GM21515 (cell line): Measurements from ENCODE around the gene ADAM8.

Experiments used
- ATAC-seq: cut with Tn5 transposase; IDR thresholded peaks from one replicate; pipeline ENCODE4 v1.9.1; 2021; ENCODE audit not compliant: unreplicated experiment

Gene ADAM8

GRCh38 chr10:133282846-133283390, 6.2 kb upstream of the ADAM8 start:
- ATAC-seq = no peak

DNA sequence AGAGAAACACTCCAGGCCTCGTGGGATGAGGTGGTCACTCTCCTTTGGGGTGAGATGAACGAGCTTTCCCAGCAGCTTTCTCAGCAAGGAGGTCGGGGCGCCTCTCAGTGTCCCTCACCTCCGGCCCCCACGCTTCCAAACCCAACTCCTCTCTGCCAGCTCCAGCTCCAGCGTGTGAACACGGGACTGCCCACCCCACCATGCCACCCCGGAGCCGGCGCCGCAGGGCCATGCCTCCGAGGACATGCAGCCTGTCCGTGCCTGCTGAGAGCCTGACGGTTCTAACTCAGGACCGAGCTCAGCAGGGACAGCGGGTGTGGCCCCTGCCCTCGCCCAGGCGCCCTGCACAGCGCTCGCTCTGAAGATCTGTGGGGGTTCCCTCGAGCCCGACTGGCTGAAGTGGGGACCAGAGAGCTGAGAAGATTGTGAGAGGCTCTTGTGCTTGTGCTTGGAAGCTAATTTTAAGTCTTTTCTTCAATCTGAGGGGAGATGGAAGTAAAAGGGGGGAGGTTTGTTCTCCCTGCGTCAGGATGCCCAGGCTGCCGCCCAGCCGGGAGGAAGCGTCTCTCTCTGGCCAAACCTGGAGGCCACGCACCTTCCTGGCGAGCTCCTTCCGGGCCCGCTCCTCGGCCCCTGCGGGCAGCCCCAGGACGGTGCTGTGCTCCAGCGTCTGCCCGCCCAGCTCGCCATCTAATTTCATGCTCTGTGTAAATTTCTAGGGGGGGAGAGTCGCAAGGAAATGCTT, 5.1 kb upstream of the ADAM8 start:
- ATAC-seq = no peak

DNA sequence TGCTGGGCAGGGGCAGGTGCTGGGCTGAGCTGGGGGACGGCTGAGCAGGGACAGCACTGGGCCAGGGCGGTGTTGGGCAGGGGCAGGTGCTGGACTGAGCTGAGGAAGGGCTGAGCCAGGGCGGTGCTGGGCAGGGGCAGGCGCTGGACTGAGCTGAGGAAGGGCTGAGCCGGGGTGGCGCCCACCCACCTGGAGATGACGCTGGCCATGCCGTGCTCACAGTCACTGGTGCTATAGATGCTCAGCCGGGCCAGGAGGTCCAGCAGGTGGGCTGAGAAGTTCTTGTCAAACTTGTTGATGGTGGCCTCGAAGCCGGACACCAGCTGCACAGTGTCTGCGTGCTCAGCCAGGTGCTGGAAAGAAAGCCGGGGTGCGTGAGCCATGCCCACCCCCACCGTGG, 4.4 kb upstream of the ADAM8 start:
- ATAC-seq = no peak

GRCh38 chr10:133280391-133281059, 3.9 kb upstream of the ADAM8 start:
- ATAC-seq = no peak

DNA sequence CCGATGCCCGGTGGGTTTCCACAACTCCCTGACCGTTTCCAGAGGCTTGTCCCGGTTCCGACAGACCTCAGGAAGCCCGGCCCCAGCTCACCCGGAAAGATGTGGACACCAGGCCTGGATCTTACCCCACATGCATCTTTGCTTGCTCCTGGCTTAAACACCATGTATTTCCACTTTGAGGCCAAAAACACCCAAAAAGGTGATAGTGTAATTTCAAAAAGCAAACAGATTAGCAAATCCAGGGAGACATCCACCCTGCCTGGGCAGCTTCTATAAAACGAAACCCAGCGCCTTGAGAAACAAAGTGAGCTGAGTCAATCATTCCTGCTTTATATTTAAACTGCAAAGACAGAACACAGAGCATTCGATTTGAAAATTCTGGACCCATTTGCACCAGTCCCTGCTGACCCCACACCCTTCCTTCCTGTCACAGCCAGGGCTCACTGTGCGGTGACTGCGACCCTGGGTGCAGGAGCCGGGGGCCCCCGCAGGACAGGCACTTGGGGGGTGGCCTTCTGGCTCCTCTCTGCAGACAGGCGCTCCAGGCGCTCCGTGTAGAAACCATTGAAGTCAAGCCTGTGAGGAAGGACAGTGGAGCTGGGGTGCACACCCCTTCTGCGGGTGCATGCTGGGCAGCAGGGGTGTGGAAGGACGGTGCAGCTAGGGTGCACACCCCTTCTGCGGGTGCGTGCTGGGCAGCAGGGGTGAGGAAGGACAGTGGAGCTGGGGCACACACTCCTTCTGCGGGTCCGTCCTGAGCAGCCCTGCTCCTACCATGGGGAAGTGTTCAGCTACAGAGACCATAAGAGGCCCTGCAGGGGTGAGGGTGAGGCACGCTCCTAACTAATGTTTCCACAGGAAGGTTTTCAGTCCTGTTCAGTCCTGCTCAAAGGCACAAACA, 2.9 kb upstream of the ADAM8 start:
- ATAC-seq = no peak

DNA sequence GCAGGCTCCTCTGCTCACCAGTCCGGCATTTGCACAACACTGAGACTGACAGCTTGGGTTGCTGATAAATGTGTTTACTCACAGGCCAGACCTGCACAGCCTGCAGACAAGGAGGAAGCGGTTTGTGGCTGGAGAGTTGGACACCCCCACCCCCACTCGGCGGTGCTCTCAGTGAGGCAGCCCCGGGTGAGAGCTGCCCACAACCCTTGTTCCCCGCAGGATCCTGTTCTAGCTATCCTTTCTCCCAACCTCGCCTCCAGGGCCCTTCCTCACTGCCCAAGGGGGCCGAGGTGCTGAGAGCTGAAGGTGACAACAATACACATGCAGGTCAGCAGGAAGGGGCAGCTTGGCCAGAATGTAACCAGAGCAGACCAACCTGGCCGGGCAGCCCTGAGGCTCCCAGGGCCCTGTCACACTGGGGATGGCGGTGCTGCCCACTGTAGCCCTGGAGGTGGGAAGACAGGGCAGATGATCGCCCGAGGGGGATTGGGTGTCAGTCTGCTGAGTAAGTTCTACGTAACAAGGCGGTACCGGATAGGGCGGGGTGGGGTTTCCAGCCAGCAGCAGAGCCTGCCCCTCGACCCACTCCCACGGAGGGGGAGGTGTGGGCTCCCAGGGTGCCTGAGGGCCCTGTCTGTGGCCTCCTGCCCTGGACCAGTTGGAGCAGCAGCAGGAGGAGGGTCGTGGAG, 2.1 kb upstream of the ADAM8 start:
- peak; percentile 45 for ATAC-seq

DNA sequence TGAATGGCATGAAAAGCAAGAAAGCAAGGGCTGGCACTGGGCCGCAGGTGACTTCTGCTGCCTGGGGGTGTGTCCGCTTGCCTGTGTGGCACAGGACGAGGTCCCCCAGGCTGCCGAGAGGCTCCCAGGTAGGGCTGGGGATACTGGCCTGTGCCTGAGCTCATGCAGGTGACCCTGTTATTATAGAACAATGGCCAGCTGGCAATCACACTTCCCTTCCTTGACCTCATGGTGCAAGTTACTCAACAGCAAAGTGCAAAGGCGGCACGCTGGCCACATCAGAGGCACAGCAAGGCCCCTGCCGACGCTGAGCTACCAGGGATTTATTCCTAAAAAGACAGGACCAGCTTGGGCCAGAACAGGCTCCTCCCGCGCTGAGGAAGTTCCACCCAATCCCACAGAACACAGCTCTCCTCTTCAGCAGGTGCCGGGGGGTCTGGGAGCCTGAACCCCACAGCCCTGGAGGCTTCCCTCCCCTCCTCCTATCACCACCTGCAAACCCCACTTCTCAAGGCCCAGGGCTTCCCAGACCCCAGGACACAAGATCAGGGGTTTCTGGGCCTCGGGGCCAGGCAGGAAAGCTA, 1.4 kb upstream of the ADAM8 start:
- no peak for ATAC-seq

GRCh38 chr10:133277277-133277992, 767 bp upstream of the ADAM8 start:
- ATAC-seq = no peak

DNA sequence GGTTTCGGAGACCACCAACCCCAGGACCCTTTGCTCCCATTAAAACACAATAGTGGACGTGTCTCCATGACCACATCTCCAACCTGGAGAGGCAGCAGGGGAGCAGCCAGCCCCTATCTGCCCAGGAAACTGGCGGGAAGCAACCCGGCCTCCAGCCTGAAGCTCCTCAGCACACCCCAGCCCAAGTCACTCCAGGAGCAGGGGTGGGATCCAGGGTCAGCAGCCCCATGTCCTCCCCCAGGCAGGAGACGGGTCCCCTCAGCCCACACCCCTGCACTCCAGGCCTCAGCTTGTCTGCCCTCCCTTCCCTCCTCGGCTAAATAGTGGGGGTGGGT, 601 bp downstream of the ADAM8 start:
- no peak for ATAC-seq

GRCh38 chr10:133275684-133276092, 980 bp downstream of the ADAM8 start:
- ATAC-seq = peak; percentile 30

GRCh38 chr10:133274751-133275683, 1.7 kb downstream of the ADAM8 start:
- ATAC-seq = peak; percentile 46

DNA sequence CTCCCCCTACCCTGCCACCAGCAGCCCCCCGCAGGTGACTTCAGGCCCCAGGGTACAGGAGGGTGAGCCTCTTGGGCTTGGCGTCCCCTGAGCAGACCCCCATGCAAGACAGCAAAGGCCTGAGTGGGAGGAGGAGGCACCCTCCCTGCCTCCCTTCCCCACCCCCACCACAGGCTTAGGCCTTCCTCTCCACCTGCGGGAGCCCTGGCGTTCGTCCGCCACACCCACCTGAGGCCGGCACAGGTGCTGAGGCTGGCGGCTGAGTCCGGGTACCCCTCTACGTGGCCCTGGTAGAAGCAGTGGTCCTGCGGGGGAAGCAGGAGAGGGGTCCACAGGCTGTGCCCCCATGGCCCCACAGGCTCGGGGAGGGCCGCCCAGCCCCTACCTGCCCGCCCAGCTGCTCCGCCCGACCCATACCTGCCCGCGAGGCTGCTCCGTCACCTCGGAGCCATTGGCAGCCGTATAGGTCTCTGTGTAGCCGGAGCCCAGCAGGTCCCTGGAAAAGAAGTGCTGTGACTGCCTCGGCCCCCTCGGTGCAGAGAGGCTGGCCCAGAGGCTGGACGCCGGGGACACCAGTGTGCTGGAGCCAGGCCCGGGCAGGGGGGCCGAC, 3.0 kb downstream of the ADAM8 start:
- no peak for ATAC-seq

DNA sequence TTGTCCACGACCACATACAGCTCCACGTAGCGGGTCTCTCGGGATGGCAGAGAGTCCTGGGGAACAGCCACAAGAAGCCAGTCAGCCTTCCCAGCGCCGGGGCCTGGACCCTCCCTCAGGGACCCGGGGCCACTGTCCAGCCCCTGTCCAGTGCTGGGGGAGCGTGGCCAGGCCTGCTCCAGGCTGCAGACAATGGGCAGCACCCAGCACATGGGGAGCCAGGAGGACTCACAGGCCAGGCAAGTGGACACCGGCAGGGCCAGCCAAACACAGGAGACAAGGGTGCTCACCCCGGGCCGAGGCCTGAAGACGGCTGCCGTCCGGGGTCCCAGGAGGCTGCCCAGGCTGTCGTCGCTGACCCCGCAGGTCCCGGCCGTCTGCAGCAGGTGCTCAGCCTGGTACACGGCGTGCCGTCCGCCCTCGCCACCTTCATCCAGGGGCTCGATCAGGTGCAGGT, 3.7 kb downstream of the ADAM8 start:
- ATAC-seq = no peak

- no peak for ATAC-seq
Observed at GRCh38 chr10:133272301-133272963, 4.2 kb downstream of the ADAM8 start.

GRCh38 chr10:133271521-133272300, 5.0 kb downstream of the ADAM8 start:
- ATAC-seq = no peak

- ATAC-seq = no peak
Observed at GRCh38 chr10:133270773-133271297, 5.8 kb downstream of the ADAM8 start.

GRCh38 chr10:133270204-133270603, 6.5 kb downstream of the ADAM8 start:
- ATAC-seq = no peak
